NCI-H1694 treated with DMSO at 0.1 percent for 48 hours (cell line): ENCODE data around the gene GDF9.

ENCODE experiments used
- DNase-seq: peaks from one replicate; lab custom pipeline; 2025; lab: John Stamatoyannopoulos, UW

GDF9 gene, protein sequence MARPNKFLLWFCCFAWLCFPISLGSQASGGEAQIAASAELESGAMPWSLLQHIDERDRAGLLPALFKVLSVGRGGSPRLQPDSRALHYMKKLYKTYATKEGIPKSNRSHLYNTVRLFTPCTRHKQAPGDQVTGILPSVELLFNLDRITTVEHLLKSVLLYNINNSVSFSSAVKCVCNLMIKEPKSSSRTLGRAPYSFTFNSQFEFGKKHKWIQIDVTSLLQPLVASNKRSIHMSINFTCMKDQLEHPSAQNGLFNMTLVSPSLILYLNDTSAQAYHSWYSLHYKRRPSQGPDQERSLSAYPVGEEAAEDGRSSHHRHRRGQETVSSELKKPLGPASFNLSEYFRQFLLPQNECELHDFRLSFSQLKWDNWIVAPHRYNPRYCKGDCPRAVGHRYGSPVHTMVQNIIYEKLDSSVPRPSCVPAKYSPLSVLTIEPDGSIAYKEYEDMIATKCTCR

GRCh38 chr5:132866342-132867045 is at the start of gene GDF9, which contains the start of gene UQCRQ:
Gene GDF9 (minus strand): TSS chr5:132866469. CDS start chr5:132864533, 1,936 bp downstream.
Gene UQCRQ (plus strand): TSS chr5:132866642. CDS start chr5:132866882, 240 bp downstream.
- DNase-seq, result peak; percentile 97

DNA sequence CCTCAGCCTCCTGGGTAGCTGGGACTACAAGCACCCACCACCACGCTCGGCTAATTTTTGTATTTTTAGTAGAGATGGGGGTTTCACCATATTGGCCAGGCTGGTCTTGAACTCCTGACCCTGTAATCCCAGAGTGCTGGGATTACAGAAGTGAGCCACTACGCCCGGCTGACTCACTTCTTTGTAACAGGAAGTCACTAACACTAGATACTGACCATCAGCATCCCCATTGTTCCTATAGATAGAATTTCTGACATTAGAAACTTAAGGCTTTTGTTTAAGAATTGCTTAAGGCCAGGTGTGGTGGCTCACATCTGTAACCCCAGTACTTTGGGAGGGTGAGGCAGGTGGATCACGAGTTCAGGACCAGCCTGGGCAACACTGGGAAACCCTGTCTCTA is 49.4 kb upstream of the GDF9 start:
- no peak for DNase-seq

- no peak for DNase-seq
These were observed 43.4 kb upstream of the GDF9 start for GRCh38 chr5:132909702-132910101.

- no peak for DNase-seq
These were observed 40.9 kb upstream of the GDF9 start for GRCh38 chr5:132907161-132907560.

DNA sequence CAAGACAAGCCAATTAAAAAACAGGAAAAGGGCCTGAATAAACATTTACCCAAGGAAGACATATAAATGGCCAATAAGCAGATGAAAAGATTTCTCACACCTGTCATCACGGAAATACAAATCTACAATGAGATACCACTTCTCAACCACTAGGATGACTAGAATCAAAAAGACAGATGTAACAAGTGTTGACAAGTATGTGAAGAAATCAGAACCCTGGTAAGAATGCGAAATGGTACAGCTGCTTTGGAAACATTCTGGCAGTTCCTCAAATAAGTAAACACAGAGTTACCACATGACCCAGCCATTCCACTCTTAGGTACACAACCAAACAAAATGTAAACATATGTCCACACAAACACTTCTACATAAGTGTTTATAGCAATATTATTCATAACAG is 39.7 kb upstream of the GDF9 start:
- no peak for DNase-seq

GRCh38 chr5:132901730-132902129 is 35.5 kb upstream of the GDF9 start:
- DNase-seq, result no peak

DNA sequence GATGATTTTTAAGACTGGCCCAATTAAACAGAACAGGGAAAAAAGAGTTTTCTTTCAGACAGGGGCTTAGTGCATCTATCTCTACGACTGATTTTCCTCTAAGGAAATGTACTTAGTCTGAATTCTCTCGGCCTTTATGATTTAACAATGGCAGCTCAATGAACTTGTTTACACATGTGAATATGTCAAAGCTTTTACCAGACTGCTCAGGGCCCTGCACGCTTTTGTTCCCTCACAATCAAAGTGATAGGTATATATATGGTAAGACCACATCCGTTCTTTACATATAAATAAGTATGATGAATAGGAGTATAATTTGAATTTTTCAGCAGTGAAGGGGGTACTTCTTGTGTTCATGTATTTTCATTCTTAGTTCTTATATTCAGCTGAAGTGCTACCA is 34.8 kb upstream of the GDF9 start:
- DNase-seq, result no peak

- no peak for DNase-seq
These were observed 31.8 kb upstream of the GDF9 start for GRCh38 chr5:132898094-132898493.

DNA sequence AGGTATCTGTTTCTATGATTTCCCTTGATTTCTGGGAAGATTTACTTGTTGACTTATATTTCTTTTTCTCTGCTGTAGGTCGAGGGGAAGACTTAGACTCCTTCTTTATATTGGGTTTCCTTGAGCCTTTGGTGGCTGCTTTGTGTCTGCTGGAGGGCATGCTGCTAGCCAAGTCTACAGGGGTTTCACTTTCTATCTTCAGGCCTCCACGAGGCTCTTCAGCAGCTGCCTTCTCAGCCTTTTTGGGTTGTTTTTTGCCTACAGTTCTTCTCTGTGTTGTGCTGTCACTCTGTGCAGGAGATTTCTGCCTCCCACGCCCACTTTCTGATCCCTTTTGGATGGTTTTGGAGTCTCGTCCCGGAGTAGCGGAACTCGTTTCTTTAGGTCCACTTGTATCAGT is 30.4 kb upstream of the GDF9 start:
- DNase-seq, result no peak

- DNase-seq, result no peak
These were observed 29.5 kb upstream of the GDF9 start for GRCh38 chr5:132895719-132896305.

- DNase-seq, result no peak
These were observed 24.5 kb upstream of the GDF9 start for GRCh38 chr5:132890817-132891216.

GRCh38 chr5:132889501-132889900 is 23.2 kb upstream of the GDF9 start:
- DNase-seq, result no peak

GRCh38 chr5:132887283-132887682 is 21.0 kb upstream of the GDF9 start:
- DNase-seq, result no peak

- no peak for DNase-seq
These were observed 20.0 kb upstream of the GDF9 start for GRCh38 chr5:132886064-132886823.

- DNase-seq, result no peak
These were observed 18.3 kb upstream of the GDF9 start for GRCh38 chr5:132884548-132884947.

- peak; percentile 54 for DNase-seq
These were observed 17.1 kb upstream of the GDF9 start for GRCh38 chr5:132883261-132883834.

DNA sequence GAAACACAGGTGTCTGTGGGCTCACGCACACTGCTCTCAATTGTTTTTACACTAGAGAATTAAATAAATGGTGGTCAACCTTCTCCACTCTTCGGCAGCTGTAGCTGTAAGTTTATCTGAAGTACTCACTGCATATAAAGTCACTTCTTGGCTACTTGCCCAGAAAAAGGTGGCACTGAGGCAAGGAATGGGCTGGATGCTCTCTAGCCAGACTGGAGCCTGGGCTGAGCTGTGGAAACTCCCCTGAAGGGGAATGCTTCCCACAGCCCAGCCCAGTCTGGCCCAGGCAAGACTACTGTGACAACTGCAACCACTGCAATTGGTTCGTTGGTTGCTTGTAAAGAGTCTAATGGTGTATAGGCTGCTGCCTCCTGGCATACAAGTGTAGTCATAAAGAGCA is 11.7 kb upstream of the GDF9 start:
- DNase-seq, result no peak

GRCh38 chr5:132877466-132877865 is 11.2 kb upstream of the GDF9 start:
- no peak for DNase-seq

- DNase-seq, result no peak
These were observed 9.9 kb upstream of the GDF9 start for GRCh38 chr5:132876020-132876759.

- DNase-seq, result no peak
These were observed 7.6 kb upstream of the GDF9 start for GRCh38 chr5:132873930-132874271.
